Adrenal gland (tissue), 5 donors: Measurements from ENCODE around the gene PRRG4.

Source experiments
- POLR2A ChIP-seq, 2 donors: fragments of 450-650 bp; IDR thresholded peaks; one replicate each; pipeline ENCODE4 v1.6.1; 2017; ENCODE audit warnings: antibody characterized with exemption in 2 of 2, mild to moderate bottlenecking in 2 of 2, moderate library complexity in 1 of 2
- TF ChIP-seq, protein P1 (sequence below), 6 experiments: fragments of 450-650 bp in 4 of 6; fragments of 200-600 bp in 2 of 6; sonication (generic) in 1 of 6; IDR thresholded peaks; 1 replicate in 5 of 6; 2 replicates in 1 of 6; pipeline versions ENCODE4 v1.5.1 to v1.8.0; 2016 to 2021; ENCODE audit warnings: antibody characterized with exemption in 6 of 6, mild to moderate bottlenecking in 2 of 6, moderate library complexity in 1 of 6
- donor health status: DM: no; HTN: no; CAD: no.

DNA sequence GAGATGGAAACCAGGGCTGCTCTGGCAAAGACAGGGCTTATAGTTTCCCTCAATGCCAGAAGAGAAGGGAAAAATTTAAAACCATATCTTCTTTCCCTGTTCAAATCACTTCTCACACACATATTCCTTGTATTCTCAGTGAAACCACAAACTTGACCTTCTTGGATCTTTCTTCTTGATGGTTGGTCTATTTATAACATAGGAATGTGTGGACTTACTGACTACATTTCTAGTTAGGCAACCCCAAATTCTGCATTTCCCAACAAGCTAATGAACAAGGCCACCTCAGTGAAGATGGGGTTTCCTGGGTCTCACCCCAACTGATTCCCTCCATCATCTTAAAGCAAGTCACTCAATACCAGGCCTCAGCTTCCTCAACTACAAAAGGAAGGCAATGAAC is 59.1 kb downstream of the PRRG4 start:
- TF ChIP-seq, protein P1, sequence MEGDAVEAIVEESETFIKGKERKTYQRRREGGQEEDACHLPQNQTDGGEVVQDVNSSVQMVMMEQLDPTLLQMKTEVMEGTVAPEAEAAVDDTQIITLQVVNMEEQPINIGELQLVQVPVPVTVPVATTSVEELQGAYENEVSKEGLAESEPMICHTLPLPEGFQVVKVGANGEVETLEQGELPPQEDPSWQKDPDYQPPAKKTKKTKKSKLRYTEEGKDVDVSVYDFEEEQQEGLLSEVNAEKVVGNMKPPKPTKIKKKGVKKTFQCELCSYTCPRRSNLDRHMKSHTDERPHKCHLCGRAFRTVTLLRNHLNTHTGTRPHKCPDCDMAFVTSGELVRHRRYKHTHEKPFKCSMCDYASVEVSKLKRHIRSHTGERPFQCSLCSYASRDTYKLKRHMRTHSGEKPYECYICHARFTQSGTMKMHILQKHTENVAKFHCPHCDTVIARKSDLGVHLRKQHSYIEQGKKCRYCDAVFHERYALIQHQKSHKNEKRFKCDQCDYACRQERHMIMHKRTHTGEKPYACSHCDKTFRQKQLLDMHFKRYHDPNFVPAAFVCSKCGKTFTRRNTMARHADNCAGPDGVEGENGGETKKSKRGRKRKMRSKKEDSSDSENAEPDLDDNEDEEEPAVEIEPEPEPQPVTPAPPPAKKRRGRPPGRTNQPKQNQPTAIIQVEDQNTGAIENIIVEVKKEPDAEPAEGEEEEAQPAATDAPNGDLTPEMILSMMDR (IDR thresholded peaks at IDR 0.05), result no peak
- no peak for TF ChIP-seq POLR2A (IDR thresholded peaks at IDR 0.05)
